MV-4-11 (cell line): Measurements from ENCODE around the gene OTUD3.
"Not testable (repeated sequence)": the region's sequence is repeated elsewhere in the genome, so short reads cannot be mapped to it uniquely, and the experiment has no call there.

Source experiments
- DNase-seq: peaks from one replicate; lab custom pipeline; 2025; lab: John Stamatoyannopoulos, UW

Gene OTUD3, protein sequence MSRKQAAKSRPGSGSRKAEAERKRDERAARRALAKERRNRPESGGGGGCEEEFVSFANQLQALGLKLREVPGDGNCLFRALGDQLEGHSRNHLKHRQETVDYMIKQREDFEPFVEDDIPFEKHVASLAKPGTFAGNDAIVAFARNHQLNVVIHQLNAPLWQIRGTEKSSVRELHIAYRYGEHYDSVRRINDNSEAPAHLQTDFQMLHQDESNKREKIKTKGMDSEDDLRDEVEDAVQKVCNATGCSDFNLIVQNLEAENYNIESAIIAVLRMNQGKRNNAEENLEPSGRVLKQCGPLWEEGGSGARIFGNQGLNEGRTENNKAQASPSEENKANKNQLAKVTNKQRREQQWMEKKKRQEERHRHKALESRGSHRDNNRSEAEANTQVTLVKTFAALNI

DNA sequence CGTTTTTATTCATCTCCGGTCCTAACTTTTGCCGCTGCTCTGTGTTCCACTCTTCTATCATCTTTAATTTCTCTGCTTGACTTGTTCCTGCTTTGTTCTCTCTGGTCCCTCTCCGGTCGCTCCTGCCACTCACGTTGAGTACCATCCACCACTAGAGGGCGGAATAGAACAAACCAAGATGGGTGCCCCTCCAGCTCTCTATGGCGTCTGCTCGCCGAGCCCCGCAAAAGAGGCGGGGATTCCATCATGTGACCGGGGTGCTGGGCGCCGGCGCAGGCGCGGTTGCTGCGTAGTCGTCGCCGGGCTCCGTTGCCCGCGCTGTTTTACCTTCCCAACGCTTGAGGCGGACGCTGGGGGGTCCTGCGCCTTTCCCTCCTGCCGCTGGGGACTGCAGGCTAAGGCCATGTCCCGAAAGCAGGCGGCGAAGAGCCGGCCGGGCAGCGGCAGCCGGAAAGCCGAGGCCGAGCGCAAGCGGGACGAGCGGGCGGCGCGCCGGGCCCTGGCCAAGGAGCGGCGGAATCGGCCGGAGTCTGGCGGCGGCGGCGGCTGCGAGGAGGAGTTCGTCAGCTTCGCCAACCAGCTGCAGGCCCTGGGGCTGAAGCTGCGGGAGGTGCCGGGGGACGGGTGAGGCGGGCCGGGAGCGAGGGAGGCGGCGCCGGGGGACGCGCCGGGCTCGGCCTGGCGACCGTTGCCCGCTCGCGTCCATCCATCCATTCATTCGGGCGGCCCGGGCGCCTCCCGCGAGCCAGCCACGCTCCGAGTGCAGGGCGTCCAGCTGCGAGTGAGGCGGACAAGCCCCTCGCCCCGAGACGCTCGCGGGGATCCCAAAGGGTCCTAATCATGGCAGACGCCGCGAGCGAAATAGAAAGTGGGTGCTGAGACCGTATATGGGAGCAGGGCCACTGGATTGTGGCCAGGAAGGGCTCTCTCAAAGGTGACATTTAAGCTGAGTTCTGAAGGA is at the start of gene OTUD3:
Gene OTUD3 (plus strand): TSS at position 285 of the 961 bp plus-strand sequence. CDS start 119 bp downstream, at position 404.
- peak; percentile 97 for DNase-seq

DNA sequence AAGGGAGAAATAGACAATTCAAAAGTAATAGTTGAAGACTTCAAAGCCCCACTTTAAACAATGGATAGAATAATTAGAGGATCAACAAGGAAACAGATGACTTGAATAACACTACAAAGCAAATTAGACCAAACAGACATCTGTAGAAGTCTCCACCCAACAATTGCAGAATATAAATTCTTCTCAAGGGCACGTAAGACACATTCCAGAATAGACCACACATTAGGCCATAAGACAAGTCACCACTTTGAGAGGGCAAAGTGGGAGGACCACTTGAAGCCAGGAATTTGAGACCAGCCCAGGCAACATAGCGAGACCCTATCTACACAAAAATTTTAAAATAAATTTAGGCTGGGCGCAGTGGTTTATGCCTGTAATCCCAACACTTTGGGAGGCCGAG is 46.6 kb upstream of the OTUD3 start:
- no peak for DNase-seq

DNA sequence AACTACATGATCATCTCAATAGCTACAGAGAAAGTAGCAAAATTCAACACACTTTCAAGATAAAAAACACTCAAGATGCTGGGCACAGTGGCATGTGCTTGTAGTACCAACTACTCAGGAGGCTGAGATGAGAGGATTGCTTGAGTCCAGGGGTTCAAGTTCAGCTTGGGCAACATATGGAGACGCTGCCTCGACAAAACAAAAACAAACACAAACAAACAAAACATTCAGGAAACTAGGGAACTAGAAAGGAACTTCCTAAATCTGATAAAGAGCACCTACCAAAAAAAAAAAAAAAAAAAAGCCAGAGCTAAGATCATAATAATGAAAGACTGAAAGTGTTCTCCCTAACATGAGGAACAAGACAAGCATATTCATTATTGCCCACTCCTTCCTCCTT is 44.3 kb upstream of the OTUD3 start:
- DNase-seq, result no peak

DNA sequence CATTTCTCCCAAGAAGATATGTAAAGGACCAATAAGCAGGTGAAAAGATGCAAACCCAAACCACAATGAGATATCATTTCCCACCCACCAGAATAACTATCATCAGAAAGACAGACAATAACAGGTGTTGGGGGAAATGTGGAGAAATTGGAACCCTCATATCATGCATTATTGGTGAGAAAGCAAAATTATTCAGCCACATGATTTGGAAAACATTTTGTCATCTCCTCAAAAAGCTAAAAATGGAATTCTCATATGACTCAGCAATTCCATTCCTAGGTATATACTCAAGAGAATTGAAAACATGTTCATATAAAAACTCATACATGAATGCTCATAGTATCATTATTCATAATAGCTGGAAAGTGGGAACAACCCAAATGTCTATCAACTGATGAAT is 42.0 kb upstream of the OTUD3 start:
- DNase-seq, result no peak

DNA sequence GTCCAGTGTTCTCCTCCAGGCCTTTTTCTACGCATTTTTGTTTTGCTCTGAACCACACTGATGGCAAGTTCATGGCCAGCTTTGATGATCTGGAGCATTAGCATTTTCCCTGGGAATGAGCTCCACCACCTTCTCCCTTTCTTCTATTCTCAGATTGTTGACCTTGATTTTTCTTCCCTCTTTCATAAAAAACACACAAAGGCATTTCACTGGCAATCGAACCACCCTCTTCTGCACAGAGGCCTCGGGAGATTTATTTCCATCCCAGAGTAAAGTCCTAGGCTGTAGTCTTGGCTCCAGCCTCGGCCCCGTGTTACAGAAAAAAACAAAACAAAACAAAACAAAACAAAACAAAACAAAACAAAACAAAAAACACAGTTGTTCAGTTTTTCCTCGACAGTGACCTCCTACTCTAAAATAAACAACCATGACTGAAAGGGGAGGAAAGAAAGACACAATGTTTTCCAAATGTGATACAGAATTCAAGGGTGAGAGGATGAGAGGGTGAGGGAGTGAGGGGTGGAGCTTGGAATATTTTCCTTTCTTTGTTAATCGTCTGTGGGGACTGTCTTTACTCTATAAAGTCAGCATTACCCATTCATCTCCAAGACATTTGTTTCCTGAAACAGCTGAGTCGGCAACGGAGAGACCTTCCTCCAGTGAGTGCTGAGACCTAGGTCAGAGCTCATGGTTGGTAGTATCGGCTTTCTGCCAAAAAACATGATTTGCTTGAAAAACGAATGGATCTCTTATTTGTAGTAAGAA is 37.3 kb upstream of the OTUD3 start:
- DNase-seq, result no peak

DNA sequence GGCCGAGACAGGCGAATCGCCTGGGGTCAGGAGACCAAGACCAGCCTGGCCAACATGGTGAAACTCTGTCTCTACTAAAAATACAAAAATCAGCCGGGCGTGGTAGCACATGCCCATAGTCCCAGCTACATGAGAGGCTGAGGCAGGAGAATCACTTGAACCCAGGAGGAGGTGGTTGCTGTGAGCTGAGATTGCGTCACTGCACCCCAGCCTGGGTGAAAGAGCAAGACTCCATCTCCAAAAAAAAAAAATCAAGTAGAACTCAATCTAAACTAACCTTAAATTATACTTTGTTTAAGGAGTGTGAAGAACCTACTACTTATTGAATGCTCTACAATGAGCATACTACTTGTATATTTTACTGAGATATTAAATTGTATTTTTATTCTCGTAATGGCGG is 36.6 kb upstream of the OTUD3 start:
- DNase-seq, result no peak

DNA sequence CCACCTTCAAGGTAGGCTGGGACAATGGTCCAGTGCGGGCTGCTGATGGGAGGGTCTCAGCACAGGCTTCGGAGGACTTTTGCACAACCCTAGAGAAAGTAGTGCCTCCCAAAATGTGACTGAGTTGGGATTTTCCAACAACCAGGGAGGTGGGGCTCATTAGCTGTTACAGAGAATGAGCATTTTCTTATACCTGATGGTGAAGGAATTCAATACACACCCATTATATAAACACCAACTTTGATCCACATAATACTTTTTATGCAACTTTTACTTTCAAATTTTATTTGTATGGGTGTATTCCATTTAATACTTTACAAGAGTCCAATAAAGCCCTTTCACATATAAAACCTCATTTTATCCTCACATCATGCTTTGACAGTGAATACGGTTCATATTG is 35.9 kb upstream of the OTUD3 start:
- DNase-seq, result no peak

DNA sequence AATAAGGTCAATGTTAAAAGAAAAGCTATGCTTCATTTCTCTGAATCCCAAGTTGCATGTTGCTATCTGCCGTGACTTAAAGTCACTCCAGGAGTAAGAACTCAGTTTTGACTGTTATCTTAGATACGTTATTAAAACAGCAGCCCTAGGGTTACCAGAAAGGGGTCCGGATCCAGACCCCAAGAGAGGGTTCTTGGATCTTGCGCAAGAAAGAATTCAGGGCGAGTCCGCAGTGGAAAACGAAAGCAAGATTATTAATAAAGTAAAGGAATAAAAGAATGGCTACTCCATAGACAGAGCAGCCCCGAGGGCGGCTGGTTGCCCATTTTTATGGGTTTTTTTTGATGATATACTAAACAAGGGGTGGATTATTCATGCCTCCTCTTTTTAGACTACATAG is 34.9 kb upstream of the OTUD3 start:
- not testable (repeated sequence) for DNase-seq

DNA sequence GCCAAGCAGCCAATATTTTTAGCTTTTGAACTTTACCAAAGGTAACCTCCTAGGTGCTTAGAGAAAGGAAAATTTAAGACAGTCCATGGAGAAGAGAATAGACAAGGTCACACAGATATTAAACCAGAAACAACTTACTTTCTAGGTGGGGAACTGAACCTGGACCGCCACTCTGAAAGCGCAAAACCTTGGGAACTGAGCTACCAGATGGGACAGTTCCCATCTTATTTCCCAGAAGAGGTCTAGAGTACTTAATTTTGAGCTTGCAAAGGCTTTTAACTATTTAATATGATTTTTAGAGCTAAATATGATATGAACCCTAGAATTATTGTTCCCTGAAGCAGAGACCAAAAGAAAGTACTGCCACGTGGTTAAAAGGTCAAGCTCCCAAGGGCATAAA is 32.9 kb upstream of the OTUD3 start:
- DNase-seq, result not testable (repeated sequence)

DNA sequence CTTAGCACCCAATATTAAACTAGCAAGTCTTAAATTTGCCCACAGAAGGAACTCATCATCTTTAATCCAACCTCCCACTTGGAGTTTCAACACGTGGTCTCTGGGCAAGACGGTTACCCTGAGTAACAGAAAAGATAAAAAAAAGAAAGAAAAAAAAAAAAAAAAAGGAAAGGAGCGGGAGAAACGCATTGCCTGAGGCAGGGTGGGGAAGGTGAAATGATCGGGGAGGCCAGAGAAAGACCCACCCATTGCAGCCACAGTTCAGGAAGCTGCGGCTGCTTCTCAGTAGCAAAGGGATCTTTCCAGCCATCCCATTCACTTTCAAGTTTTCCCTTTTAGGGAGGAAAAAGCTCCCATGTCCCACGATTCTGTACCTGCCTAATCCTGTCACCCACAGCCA is 32.0 kb upstream of the OTUD3 start:
- no peak for DNase-seq

DNA sequence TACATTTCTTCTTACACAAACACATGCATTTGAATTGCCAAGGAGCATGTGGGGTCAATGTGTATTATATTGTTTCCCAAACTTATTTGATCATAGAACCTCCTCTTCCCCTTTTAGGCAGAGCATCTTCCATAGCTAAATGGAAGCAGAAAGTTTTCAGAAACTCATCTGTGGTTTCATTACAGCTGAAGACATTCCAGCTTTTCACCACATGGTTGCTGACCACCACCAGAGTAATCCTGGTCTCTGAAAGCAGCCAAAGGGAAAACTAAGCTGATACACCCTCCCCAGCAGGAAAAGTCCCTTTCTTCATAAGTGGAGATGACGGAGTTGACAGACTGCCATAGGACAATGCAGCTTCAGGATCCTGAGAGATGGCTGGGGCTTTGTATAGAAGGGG is 30.2 kb upstream of the OTUD3 start:
- DNase-seq, result no peak

DNA sequence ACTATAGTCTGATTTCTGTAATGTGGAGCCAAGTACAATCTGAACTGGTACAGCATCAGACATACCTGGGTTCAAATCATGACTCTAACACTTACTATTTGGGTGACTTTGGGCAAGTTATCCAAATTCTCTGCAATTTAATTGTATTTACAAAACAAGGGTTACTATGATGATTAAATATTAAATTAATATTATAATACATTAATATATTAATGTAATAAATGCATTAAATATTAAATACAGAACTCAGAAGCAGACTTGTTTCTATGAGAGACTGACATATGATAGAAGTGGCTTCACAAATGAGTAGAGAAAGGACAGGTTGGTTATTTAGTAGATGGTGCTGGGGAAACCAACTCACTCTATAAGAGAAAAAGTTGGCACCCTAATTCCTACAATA is 27.3 kb upstream of the OTUD3 start:
- DNase-seq, result no peak

DNA sequence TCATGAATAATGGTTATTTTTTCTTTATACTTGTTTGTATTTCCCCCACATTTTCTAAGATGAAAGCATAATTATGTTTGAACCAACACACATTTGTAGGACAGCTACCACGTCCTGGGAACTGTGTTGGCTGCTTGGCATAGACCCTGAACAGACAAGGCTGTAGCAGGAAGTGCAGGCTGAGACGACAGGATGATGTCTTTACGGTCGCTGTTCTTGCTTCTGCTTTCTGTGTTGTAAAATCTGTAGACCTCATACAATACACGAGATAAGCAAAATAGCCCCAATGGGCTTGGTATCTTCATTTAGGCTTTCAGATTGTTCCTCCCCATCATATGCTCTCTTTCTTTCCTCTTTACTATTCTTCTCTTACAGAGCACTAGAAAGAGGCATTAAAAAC is 23.3 kb upstream of the OTUD3 start:
- DNase-seq, result peak; percentile 54

DNA sequence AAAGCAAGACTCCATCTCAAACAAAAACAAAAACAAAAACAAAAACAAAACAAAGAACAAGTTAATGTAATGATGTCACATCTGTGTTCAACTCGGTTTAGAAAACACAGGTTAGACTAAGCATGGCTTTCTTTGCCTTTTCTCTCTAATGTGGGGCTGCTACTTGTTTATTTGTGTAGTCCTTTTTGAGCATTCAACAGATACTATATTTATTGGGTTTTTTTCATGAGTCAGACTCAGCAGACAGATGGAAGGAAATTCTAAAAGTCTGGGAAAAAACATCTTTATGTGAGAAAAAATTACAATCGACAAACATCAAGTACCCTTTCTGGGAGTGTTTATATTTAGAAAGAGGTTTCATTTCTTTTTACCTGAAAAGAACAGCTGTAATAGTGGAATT is 22.3 kb upstream of the OTUD3 start:
- DNase-seq, result no peak

DNA sequence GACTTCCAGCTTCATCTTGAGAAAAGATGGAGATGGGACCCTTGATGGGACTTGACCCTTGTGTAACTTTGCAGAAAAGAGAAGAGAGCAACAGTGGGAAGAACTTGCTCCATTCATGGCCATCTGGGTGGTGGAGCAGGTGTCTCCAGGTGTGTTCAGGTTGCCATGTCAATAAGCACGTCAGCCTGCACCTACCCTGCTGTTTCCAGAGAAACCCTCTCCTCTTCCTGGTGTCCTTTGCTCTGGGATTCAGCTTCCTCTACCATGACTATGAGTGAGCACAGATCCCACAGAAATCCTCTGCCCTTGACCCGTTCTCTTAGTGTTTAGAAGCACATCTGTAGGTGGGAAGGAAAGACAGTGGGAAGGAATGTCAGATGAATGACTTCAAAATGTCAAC is 21.8 kb upstream of the OTUD3 start:
- DNase-seq, result no peak

DNA sequence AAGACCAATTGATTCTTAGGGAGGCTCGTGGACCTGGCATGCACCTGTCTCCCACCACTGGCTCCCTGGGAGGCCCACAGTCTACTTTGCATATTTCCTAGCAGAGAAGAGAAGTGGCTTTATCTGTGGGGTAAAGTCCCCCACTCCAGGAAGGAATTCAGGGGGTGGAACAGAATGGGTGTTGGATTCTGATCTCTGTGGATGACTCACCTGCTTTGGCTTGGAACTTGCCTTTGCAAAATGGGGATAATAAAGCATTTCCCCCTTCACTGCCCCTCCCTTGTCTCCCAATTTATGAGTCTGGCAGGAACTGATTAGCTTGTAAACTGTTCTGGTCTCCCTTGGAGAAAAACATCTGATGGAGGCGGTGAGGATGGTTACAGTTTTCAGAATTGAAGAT is 21.2 kb upstream of the OTUD3 start:
- no peak for DNase-seq

DNA sequence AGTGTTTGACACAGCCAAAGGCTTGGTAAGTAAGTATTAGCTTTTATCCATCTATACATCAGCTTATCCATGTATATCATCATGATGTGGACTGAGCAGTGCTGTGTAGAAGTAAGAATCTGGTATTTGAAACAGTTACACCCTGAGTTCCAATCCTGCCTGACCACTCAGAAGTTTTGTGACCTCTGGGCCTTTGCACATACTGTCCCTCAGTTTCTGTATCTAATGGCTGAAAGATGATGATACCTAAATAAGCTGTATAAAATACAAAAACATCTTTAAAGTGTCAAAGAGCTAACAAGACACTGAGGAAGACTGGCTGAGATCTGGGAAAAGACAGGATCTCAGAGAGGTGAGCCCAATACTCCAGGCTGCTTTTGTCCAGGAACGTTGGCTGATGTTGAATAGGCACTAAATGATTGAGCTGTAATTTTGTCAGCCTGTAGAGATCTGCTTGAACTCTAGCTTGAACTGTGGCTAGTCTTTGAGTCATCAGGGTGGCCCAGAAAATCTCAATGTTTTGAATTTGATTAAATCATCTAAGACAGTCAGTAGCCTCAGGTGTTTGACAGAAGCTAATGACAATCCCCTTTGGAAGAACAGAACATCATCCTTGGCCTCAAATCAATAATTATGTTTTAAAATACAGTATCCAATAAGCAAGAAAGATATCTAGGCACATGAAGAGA is 20.2 kb upstream of the OTUD3 start:
- DNase-seq, result no peak

DNA sequence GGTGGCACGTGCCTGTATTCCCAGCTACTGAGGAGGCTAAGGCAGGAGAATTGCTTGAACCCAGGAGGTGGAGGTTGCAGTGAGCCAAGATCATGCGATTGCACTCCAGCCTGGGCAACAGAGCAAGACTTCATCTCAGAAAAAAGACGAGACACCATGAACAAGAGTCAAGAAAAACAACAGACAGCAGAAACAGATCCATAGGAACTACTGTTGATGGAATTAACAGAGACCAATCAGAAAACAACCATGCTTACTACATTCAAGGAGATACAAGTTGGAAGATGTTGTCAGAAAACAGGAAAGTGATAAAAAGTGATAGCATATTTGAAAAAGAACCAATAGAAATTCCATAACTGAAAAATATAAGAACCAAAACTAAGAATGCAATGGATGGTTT is 19.3 kb upstream of the OTUD3 start:
- DNase-seq, result no peak

DNA sequence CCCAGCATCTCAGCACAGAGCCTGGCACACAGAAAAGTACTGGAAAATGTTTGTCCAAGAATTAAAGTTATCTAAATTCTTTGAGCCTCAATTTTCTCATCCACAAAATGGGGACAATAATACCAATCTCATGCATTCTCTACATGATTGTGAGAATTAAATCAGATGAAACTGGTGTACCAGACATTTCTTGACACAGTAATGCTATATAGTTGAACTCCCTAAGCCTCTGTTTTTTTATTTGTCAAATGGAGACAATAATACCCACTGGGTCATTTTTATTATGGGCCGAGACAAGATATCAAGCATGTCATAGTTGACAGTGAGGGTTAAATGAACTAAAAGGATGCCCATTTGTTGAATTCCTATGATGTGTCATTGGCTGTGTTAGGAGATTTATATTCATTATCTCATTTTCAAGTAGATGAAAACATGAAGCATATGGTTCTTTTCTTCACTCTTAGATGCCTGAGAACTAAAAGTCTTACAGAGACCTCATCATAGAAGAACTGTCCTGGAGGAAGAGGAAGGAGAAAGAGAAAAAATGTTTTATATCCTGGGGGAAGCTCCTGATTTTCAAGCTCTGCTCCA is 17.5 kb upstream of the OTUD3 start:
- no peak for DNase-seq

DNA sequence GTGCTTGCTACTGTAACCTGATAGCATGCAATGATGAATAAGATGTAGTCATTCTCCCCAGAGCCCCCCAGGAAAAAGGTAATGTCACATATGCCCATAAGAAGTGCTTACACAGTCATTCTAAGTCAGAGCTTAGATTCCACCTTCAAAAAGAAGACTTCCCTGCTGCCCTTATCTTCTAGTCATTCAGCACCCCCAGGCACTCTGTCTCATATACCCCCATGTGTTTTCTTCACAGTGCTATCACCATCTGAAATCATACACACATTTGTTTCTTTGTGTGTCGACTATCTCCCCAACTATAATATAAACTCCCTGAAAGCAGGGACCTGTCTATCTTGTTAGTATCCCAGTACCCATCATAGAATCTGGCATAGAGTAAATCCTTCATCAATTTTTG is 16.2 kb upstream of the OTUD3 start:
- DNase-seq, result no peak

DNA sequence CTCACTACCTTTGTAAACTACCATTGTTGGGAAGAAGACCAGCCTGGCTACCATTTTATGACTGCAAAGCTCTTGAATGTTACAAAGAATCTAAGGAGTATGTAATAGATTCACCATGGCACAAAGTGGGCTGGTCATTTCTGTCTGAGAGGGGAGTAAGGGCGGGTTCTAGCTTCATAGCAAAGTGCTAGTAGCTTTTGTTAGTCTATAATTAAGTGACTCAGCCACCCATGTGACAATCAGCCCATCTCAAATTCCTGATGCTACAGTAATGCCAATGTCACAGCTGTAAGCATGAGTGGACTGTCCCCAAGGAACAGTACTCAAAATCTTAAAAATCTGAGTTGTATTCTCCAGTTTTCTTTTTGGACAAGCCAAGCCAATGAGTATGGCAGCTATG is 15.4 kb upstream of the OTUD3 start:
- no peak for DNase-seq
